Astrocyte of the cerebellum (primary cell): ENCODE data around the gene IFNA13.

Experiments
- DNase-seq: peaks from one replicate; pipeline ENCODE4 v3.0.0-alpha.2; 2011; ENCODE audit warnings: low read depth
- H3K4me3 ChIP-seq: 2 replicates; pipeline ENCODE4 v1.5.1; 2011; ENCODE audit warnings: mild to moderate bottlenecking, low read depth, low read length, moderate library complexity
- in situ Hi-C: cut with HindIII; loops from 2 replicates; pipeline ENCODE4 v1.10.0; 2017; ENCODE audit warnings: low sequenced_read_pairs
- TF ChIP-seq, protein P1 (sequence below): IDR thresholded peaks from 2 replicates; pipeline ENCODE4 v1.5.1; 2012; ENCODE audit warnings: low read length, low read depth, moderate library complexity, mild to moderate bottlenecking; ENCODE audit errors: missing control alignments

The IFNA13 gene

GRCh38 chr9:21322911-21323461 is 44.9 kb downstream of the IFNA13 start:
- in situ Hi-C loops: no loop called here
- no peak for DNase-seq
- TF ChIP-seq, protein P1, sequence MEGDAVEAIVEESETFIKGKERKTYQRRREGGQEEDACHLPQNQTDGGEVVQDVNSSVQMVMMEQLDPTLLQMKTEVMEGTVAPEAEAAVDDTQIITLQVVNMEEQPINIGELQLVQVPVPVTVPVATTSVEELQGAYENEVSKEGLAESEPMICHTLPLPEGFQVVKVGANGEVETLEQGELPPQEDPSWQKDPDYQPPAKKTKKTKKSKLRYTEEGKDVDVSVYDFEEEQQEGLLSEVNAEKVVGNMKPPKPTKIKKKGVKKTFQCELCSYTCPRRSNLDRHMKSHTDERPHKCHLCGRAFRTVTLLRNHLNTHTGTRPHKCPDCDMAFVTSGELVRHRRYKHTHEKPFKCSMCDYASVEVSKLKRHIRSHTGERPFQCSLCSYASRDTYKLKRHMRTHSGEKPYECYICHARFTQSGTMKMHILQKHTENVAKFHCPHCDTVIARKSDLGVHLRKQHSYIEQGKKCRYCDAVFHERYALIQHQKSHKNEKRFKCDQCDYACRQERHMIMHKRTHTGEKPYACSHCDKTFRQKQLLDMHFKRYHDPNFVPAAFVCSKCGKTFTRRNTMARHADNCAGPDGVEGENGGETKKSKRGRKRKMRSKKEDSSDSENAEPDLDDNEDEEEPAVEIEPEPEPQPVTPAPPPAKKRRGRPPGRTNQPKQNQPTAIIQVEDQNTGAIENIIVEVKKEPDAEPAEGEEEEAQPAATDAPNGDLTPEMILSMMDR: no peak
- H3K4me3 ChIP-seq: no peak overlapping the region

GRCh38 chr9:21320465-21320864 is 47.4 kb downstream of the IFNA13 start:
- DNase-seq: no peak
- H3K4me3 ChIP-seq: no peak overlapping the region
- in situ Hi-C loops: no loop called here
- TF ChIP-seq, protein P1: no peak

- TF ChIP-seq, protein P1: peak; percentile 81
- H3K4me3 ChIP-seq: no peak overlapping the region
Measured at GRCh38 chr9:21317956-21318923, 49.6 kb downstream of the IFNA13 start.

More at GRCh38 chr9:21317956-21318923, 49.6 kb downstream of the IFNA13 start:
- peak; percentile 33 for DNase-seq
- in situ Hi-C loops: no loop called here
